Endothelial cell of umbilical vein (primary cell): ENCODE results near the gene CORO2B.

Source experiments
- JUN ChIP-seq: IDR thresholded peaks from 2 replicates; pipeline ENCODE4 v1.6.1; 2011; ENCODE audit warnings: borderline replicate concordance, low read depth; ENCODE audit not compliant: insufficient read length, insufficient read depth
- POLR2AphosphoS5 ChIP-seq: IDR thresholded peaks from 2 replicates; pipeline ENCODE4 v1.6.1; 2012; ENCODE audit warnings: low read depth, mild to moderate bottlenecking, control low read depth, low read length, moderate library complexity; ENCODE audit not compliant: insufficient read depth
- TF ChIP-seq, protein P1 (sequence below), 2 donors: IDR thresholded peaks; 1 replicate in 1 of 2; 2 replicates in 1 of 2; pipeline ENCODE4 v1.5.1; 2011; ENCODE audit warnings: low read length in 2 of 2, mild to moderate bottlenecking in 2 of 2, moderate library complexity in 2 of 2, control low read depth in 1 of 2, inconsistent platforms in 1 of 2, low read depth in 1 of 2; ENCODE audit not compliant: insufficient read depth in 1 of 2; ENCODE audit errors: extremely low read depth in 1 of 2

DNA sequence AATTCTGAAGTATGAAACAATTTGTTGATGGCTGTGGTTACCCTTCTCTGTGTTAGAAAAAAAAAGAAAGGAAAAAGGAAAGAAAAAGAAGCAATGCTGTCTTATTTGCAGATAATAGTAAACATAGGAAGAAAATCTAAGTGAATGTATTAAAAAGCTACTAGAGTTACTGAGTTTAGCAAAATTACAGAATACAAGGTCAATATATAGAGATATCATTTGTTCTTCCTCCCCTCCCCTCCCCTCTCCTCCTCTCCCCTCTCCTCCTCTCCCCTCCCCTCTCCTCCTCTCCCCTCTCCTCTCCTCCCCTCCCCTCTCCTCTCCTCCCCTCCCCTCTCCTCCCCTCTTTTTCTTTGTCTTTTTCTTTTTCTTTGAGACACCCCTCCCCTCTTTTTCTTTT lies 172.8 kb downstream of the CORO2B start:
- TF ChIP-seq, protein P1, sequence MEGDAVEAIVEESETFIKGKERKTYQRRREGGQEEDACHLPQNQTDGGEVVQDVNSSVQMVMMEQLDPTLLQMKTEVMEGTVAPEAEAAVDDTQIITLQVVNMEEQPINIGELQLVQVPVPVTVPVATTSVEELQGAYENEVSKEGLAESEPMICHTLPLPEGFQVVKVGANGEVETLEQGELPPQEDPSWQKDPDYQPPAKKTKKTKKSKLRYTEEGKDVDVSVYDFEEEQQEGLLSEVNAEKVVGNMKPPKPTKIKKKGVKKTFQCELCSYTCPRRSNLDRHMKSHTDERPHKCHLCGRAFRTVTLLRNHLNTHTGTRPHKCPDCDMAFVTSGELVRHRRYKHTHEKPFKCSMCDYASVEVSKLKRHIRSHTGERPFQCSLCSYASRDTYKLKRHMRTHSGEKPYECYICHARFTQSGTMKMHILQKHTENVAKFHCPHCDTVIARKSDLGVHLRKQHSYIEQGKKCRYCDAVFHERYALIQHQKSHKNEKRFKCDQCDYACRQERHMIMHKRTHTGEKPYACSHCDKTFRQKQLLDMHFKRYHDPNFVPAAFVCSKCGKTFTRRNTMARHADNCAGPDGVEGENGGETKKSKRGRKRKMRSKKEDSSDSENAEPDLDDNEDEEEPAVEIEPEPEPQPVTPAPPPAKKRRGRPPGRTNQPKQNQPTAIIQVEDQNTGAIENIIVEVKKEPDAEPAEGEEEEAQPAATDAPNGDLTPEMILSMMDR (IDR thresholded peaks at IDR 0.05; ENCODE audit: extremely low read depth in 1 of 2, insufficient read depth in 1 of 2, low read depth in 1 of 2, low read length in 2 of 2) = no peak
- TF ChIP-seq POLR2AphosphoS5 (no peak), JUN (no peak)
